ENCODE results near the gene CUX1. TPM values are rescaled to one million over a fixed set of nuclear protein-coding genes. Genes with fewer than 3 reads are reported as not detected.
A peak's percentile ranks its signal among the peaks of the same experiment; 100 is the strongest.
"Not testable (repeated sequence)": the region's sequence is repeated elsewhere in the genome, so short reads cannot be mapped to it uniquely, and the experiment has no call there.

Gene CUX1
- total RNA-seq, 1 experiment from 2014 or later = 34.9 TPM

- DNase-seq (ENCODE audit: extremely low read depth, low read depth) = peak; percentile 54
Measured at GRCh38 chr7:102286237-102287110, 469.0 kb downstream of the CUX1 start, which contains the start of gene SH2B2. Gene SH2B2 (plus strand): TSS chr7:102286868. CDS start chr7:102300551, 13,683 bp downstream.

DNA sequence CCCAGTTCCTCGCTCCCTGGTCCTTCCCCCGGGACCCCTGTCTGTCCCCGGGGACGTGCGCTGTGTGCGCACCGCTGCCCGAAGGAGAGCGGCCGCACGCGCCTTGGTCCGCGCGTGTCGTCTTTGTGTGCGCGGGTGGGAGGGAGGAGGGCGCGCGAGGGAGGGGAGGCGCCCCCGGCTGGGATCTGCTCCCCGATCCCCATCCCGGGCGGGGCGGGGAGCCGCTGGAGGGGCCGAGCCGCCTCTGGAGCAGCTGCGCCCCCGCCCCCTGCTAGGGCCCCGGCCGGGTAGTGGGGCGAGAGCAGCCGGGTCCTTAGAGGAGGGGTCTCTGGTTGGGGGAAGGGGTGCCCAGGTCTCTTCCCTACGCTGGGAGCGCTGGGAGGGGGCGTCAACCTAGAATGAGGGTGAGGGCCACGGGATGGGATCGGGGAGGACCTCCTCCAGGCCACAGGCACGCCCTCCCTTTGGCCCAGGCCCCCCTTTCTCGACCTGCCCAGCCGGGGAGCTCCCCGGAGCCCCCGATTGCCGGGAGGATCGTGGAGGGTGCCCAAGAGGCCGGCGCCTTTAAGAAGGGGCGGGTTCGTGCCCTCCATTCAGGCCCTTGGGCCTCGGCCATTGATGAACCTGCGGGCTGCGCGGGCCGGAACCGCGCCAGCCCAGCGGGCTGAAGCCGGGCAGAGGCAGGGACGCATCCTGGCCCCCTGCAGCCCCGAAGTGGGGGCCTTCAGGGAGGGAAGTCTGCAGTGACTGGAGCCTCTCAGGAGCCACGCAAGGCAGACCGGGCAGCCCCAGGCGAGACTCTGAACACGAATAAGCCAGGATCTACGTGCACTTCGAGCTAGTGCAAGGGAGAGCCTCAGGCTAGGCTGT is 469.9 kb downstream of the CUX1 start:
- no peak for DNase-seq (ENCODE audit: extremely low read depth, low read depth)

GRCh38 chr7:102287981-102288278 is 470.5 kb downstream of the CUX1 start:
- no peak for DNase-seq (ENCODE audit: extremely low read depth, low read depth)

DNA sequence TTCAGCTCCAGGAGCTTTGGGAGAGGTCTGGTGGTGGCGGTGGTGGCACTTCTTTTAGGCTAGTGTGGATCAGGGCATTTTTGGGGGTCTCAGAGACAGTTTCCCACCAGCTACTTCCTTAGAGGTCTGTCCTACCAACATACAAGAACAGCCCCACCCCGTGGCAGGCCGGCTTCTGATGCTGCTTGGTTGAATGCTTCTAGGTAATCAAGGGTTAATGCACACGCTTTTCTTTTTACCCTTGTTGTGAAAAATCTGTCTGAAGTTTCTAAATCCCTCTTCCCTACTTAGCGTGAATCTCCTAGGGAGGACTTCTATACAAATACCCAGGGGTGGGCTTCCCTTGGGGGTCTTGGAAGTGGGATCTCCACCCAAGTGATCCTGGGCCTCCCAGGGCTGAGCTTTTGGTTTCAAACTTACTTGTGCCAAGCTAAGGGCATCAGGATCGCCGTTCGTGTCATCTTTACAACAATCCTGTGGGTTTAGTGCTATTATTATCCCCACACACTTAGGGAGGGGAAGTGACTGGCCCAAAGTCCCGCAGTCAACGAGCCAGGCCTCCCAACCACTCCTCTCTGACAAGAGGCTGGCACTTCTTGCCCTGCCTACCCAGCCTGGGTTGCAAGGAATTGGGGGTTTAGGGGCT is 471.0 kb downstream of the CUX1 start:
- DNase-seq (ENCODE audit: extremely low read depth, low read depth) = no peak

DNA sequence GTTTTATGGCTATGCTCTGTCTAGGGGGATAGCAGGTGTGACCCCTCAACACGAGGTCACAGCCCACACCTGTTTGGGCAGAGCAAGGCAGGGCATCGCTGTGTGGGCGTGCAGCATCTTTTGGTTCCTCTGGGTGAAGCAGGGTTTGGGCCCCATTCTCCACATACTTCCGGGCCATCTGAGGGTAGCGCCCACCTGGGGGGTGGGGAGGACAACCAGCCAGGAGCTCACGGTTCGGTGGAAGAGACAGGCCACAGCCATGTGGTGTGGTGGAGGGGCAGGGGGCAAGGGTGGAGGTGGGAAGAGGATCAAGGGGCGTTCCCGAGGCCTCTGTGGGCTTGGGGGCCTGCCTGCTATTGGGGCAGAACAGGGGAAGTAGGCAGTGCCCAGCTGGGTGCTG is 471.6 kb downstream of the CUX1 start:
- DNase-seq (ENCODE audit: extremely low read depth, low read depth) = no peak

DNA sequence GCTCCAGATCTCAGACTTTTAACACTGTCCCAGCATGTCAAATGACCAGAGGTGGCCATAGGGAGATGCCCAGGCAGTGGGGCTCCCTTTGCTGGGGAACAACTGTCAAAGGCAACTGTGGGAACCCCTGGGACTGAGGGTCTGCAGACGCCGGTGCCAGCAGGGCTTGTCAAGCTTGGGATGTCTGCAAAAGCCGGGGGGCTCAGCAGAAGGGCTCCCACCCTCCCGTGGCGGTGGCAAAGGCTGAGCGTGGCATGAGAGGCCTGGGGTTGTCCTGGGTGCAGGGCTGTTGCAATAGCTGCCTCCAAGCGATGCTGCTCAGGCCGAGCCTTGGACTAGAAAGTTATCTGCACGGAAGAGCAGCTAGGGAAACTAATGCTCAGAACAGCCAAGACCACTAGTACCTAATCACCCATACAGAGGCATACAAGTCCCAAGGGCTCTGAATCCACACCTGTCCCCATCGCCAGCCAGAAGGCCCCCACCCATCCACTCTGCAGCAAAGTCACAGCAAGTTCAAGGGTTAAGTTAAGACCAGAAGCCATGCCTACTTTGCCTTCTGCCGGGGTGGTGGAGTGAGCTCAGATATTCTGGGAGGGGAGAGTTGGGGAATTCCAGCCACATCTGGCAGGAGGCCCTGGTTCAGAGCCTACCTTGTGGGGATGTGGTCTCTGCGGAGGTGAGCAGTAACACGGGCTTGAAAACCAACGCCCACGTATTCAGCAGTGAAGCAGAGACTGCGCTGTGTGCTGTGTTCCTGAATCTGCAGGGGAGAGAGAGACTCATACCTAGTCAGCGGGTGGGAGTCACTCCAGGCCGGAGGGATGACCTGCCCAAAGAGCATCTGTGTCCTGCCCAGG is 473.9 kb downstream of the CUX1 start:
- DNase-seq (ENCODE audit: extremely low read depth, low read depth) = no peak

- DNase-seq (ENCODE audit: extremely low read depth, low read depth) = no peak
Measured at GRCh38 chr7:102291916-102292267, 474.5 kb downstream of the CUX1 start.

GRCh38 chr7:102292813-102293798 is 475.7 kb downstream of the CUX1 start:
- no peak for DNase-seq (ENCODE audit: extremely low read depth, low read depth)

GRCh38 chr7:102294589-102294988 is 477.2 kb downstream of the CUX1 start:
- DNase-seq (ENCODE audit: extremely low read depth, low read depth) = no peak

DNA sequence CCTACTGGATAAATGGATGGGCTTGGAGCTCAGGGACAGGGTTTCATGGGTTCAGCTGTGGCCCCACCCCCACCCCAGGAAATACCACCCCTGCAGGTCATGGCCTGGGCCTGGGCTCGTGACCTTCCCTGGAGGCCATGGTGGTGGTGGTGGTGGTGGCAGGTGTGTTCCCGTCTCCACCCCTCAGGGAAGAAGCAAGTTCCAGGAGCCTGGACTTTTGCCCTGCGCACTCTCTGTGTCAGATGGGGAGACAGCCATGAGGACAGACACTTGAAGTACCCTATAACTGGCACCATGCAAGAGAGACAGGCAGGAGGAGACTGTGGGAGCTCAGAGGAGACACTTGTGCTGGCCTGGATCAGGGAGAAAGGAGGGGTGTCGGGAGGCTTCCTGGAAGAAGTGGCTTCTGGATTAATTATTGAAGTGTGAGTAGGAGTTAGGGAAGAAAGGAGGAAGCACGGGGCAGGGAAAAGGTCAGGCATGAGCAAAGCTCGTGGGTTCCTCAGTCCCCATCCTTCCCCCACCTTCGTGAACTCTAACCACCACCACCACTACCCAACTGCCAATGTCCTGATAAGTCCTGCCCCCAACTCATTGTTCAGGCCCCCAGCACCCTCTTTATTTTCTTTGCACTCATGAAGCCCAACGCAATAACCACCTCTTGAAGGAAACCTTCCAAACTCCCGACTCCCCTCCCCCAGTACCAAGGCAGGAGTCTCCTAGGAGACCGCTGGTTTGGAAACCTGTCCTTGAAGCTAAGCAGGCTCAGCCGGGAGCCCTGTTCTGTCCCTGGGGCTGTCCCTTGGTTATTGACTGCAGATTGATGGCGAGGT is 478.1 kb downstream of the CUX1 start:
- no peak for DNase-seq (ENCODE audit: extremely low read depth, low read depth)

DNA sequence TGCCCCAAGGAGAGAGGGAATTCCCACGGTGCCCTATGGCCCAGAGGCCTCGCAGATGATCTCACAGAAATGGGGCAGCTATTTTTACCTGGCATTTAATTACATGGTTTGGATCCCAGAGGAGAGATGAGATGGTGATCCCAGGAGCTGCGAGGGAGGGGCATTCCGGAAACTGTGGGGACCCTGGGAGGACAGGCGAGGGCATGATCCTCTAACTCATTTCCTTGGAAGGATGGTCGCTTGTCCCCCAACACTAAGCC is 478.7 kb downstream of the CUX1 start:
- DNase-seq (ENCODE audit: extremely low read depth, low read depth) = no peak

- DNase-seq (ENCODE audit: extremely low read depth, low read depth) = no peak
Measured at GRCh38 chr7:102296514-102296913, 479.1 kb downstream of the CUX1 start.

DNA sequence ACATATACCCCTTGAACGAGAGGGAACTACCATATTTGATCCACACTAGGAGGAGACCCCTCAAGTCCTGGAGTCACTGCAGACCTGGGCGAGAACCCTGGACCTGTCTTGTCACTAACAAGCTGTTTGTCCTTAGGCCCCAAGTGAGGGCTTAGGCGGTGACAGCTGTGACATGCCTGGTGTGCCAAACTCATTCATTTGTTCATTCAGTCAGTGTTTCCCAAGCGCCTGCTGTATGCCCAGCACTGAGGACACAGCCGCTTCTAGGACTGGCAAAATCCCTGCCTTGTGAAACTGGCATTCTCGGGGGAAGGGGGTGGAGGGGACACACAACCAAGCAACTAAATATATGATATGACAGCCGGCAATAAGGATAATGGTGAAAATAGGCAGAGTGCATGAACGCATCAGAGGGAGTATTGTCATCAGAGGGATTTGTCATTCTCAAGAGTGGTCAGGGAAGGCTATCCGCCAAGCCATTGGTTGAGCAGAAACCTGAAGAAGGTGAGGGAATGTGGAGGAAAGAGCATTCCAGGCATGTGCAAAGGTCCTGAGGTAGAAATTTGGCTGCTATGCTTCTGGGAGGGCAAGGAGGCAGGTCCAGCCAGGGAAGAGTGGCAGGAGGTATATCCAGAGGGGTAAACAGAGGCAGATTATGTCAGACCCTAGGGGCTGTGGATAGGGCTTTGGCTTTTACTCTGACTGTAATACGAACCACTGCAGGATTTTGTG is 480.2 kb downstream of the CUX1 start:
- no peak for DNase-seq (ENCODE audit: extremely low read depth, low read depth)

DNA sequence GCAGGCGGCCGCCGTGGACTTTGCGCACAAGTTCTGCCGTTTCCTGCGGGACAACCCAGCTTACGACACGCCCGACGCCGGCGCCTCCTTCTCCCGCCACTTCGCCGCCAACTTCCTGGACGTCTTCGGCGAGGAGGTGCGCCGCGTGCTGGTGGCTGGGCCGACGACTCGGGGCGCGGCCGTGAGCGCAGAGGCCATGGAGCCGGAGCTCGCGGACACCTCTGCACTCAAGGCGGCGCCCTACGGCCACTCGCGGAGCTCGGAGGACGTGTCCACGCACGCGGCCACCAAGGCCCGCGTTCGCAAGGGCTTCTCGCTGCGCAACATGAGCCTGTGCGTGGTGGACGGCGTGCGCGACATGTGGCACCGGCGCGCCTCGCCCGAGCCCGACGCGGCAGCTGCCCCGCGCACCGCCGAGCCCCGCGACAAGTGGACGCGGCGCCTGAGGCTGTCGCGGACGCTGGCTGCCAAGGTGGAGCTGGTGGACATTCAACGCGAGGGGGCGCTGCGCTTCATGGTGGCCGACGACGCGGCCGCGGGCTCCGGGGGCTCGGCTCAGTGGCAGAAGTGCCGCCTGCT is 483.3 kb downstream of the CUX1 start:
- no peak for DNase-seq (ENCODE audit: extremely low read depth, low read depth)

DNA sequence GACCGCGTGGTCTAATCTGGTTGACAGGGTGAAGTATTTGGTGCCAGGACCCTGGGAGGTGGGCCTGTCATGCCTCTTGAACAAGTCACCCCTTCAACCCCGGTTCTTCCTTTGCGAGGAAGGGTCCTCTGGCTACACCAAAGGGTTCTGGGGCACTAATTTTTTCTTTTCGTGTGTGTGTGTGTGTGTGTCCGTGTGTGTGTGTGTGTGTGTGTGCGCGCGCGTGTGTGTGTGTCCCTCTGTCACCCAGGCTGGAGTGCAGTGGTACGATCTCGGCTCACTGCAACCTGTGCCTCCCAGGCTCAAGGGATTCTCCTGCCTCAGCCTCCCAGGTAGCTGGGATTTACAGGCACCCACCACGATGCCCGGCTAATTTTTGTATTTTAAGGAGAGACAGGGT is 483.9 kb downstream of the CUX1 start:
- not testable (repeated sequence) for DNase-seq (ENCODE audit: extremely low read depth, low read depth)

GRCh38 chr7:102302025-102302424 is 484.6 kb downstream of the CUX1 start:
- DNase-seq (ENCODE audit: extremely low read depth, low read depth) = no peak

DNA sequence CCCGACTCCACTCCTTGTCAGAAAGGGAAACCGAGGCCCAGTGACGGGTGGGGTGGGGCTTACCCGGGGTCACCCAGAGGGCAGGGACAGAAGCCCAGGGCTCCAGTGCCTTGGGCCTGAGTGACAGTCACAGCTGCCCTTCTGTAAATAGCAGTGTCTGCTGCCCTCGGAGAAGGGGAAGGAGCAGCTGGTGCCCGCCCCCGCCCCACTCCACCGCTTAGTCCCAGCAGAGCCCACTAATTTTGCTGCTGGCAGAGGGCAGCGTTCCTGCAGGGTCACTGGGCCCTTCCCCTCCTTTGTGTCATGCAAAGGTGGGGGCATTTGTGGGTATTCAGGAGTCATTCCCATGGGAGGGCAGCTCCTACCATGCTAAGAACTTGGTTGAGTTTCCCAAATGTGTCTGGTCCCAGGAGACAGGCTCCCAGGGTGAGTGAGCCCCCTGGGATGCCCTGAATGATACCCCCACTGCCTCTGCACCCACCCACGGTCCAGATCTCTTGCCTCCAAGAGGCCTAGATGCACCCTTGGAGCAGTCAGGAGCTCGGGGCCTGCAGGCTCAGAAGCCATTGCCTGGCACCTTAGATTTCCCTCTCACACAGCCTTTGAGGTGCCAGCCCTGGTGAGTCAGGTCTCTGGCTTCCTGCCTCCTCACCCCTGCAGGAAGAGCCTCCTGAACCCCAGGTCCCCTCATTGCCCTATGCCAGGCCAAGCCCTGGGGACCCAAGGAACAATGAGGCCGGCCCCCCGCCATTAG is 486.4 kb downstream of the CUX1 start:
- no peak for DNase-seq (ENCODE audit: extremely low read depth, low read depth)
